Stimulated activated CD8-positive, alpha-beta memory T cell treated with anti-CD3 and anti-CD28 coated beads, Interleukin-4, amount 100 ng/mL, for 4 hours (primary cell): ENCODE data around the gene PRKD2.

ENCODE experiments used
- DNase-seq, 2 donors: peaks; one replicate each; pipeline ENCODE4 v3.0.0-alpha.2; 2020; ENCODE audit warnings: low read depth in 2 of 2, low spot score in 1 of 2

PRKD2 gene

GRCh38 chr19:46742926-46743480 lies 26.1 kb upstream of the PRKD2 start:
- DNase-seq: no peak

- DNase-seq: no peak
Measured at GRCh38 chr19:46741447-46741846, 24.5 kb upstream of the PRKD2 start.

- no peak for DNase-seq
Measured at GRCh38 chr19:46739290-46739771, 22.4 kb upstream of the PRKD2 start.

GRCh38 chr19:46737761-46738171 lies 20.9 kb upstream of the PRKD2 start:
- DNase-seq: no peak

DNA sequence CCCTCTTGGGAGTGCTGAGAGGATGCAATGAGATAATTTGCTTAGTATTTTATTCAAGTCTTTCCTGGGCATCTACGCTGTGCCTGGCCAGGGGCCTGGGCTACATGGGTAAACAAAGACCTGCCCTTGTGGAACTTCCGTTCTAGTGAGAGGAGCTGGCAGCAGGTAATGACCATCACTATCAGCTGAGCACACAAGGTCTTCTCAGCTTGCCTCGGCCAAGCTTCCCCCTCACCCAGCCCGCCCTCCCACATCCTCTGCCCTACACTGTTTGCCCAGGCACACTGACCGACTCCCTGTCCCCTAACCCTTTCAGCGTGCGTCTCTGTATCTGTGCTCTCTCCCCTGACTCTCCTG lies 20.4 kb upstream of the PRKD2 start:
- no peak for DNase-seq

DNA sequence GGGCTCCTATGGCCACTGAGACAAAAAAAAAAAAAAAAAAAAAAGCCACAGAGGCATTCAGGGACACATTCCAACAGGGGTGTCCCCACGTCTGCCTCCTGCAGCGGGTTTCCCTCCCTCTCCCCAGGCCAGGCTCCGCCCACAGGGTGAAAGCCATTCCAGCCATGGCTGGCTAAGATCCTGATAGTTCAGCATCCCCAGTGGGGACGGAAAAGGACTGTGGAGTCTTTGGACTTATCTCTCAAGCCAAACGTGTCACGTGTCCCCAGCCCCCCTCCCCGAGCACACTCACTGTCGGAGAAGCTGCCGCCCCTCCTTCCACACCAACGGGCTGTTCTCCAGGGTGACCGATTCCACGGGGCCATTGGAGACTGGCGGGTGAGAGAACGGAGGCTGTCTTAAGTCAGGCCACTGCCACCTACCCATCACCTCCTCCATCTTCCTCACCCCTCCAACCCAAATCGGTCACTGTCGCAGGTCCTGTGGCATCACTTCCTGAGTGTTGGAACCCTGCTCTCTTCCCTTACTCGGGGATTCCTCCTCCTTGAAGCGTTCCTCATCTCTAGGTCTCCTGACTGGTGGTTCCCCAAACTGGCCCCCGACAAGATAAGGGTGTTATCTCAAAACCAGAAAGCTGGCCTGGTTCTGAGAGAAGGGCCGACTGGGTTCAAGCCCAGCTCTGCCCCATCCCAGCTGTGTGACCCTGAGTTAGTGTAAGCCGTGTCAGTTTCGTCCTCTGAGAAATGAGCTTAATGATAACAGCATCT lies 19.8 kb upstream of the PRKD2 start:
- DNase-seq: no peak

DNA sequence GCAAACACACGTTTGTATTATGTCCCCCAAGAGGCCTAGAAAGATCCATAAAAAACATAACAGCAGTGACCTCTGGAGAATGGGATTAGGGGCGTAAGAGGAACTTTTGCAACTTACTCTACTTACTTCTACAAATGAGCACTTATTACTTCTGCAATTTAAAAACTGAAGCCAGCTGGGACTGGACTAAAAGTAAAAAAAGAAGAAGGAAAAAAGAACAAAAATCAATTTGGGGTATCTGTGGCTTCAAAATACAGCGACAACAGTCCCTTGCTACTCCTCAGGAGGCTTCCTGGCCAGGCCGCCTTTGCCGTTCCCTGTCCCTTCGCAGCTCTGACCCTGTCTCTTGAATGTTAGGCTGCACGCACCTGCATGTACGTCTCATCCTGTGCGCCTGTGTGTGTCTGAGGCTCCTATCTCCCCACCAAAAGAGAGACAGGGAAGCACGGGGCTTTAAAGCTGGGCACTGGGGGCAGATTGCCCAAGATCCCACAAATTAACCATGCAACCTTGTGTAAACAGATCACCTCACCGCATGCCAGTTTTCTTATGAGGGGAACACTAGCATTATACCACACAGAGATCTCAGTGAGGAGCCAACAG lies 16.9 kb upstream of the PRKD2 start:
- DNase-seq: no peak

- DNase-seq: no peak
Measured at GRCh38 chr19:46732966-46733689, 16.2 kb upstream of the PRKD2 start.

GRCh38 chr19:46732172-46732938 lies 15.4 kb upstream of the PRKD2 start:
- no peak for DNase-seq

- no peak for DNase-seq
Measured at GRCh38 chr19:46731584-46731983, 14.7 kb upstream of the PRKD2 start.

DNA sequence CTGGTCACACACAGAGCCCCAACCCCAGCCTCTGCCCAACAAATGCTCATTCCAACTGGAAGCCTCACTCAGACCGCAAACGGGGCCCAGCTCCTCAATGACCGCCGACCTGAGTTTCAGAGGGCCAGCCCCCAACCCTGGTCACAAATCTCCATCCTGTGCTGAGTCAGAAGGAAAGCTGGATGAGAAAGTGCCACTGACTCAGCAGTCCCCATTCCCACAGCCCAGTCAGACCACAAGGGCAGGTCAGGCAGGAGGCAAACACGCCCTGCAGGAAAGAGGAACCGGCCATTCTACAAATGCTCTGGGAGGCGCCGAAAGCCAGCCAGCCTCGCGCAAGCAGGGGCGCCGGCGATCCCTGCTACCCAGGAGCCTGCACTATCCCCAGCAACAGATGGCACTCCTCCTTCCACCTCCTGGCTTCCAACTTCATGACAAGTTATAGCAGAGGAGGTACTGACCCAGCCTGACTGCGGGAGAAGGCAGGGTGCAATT lies 14.1 kb upstream of the PRKD2 start:
- no peak for DNase-seq

GRCh38 chr19:46730595-46730994 lies 13.7 kb upstream of the PRKD2 start:
- DNase-seq: no peak

- no peak for DNase-seq
Measured at GRCh38 chr19:46730187-46730586, 13.3 kb upstream of the PRKD2 start.

DNA sequence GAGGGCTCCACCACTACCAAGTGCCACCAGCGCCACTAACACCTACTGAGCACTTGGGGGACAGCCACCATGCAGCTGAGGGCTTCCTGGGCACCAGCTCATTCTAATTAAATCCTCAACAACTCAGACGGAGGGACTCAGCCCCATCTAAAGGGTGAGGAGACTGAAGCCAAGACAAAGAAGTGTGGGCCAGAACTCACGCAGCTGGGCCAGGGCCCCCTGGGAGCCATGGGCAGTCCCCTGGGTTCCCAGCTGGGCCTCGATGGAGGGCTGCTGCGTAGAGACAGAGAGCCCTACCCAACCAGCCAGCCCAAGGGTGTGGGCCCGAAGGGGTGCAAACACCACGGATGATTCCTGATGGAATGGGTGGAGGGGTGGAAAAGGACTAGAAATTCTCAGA lies 12.8 kb upstream of the PRKD2 start:
- DNase-seq: no peak

DNA sequence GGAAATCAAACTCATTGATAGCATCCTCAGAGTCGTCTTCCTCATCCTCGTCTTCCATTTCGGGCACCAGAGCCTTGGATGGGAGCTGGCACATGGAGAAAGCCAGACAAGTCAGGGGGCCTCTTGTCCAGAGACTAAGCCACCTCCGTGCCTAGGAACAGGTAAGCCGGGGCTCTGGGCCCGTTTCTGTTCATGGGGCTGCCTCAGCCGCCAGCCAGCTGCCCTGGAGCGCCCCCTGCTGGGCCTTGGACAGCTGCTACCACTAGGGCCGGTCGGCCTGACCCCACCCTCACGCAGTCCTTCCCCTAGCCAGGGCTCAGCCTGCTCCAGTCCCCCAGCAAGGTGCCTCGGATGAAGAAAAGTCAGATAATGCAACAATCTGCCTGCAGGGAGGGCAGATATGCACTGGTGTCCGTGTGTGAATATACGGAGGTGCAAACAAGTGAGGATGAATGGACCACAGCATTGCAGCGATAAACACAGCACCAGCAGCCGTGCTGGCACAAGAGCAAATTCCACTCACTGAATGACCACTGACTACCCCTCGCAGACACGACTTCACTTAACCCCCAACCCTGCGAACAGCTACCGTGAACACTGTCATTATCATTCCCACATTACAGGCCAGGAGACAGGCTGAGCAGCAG lies 11.9 kb upstream of the PRKD2 start:
- DNase-seq: peak; percentile 51 to 67

- no peak for DNase-seq
Measured at GRCh38 chr19:46728208-46728607, 11.3 kb upstream of the PRKD2 start.

DNA sequence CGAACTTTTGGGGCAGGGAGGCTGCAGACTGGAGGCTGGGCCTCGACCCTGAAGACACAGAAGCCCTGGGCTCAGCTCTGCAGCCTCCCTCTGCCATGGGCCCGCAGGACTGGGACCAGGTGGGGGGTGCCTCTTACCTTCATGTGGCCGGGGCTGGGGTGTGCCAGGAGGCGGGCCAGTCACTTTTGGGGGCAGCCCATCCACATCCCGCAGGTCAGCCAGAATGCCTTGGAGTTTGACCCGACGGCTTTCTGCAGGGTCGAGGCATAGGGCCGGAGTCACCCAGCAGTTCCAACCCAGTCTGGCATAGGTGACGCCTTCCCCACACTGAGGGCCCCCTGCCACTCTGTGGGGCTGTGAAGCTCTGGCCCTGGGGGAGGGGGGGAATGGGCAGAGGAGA lies 10.8 kb upstream of the PRKD2 start:
- no peak for DNase-seq

- no peak for DNase-seq
Measured at GRCh38 chr19:46726971-46727501, 10.1 kb upstream of the PRKD2 start.

DNA sequence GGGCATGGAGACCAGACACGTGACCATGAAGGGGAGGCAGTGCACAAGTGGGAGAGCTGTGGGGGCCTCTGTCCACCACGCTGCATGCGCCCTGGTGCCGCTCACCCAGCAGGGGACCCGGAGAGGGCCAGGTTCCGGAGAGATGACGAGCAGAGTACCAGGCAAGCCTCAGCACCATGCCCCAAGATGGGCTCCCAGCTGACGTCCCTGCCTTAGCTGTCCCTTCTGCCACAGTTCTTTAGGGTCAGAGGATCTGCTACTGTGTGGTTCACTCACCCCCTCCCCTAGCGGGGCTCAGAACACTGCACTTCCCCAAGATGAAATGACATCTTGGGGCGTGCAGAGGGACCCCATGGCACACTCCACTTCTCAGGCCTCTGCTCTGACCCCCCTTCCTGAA lies 9.6 kb upstream of the PRKD2 start:
- DNase-seq: no peak

GRCh38 chr19:46725859-46726393 lies 9.0 kb upstream of the PRKD2 start:
- DNase-seq: no peak
